ENCODE measurements around the gene PWWP2B.

Gene PWWP2B

DNA sequence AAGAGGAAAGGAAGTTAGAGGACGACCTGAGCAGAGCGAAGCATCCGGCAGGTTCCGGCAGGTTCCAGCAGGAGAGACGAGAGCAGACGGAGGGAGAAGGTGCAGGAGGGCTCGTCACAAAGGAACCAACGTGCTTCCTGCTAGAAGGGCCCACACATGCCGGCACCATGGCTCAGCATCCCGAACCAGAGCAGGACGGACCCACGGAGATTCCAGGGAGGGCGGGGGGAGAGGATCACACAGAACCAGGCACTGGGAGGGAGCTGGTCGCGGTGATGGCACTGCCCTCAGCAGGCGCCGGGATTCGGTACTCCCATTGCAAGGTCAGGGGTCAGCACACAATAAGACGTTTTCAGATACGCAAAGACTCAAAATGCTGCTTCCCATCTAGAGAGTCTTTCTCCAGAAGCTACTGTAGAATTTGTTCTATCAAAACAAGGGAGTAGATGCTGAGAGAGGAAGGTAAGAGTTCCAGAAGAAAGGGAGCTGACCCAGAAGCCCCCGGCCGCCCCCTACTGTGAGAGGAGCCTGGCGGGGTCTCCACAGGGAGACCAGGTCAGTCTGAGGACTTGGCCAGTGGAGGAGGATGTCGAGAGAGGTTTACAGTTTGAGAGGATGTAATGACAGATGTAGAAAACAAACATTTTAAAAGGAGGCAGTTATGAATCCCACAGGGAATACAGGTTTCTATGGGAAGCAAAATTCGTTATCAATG, 23.6 kb upstream of the PWWP2B start:
- TF ChIP-seq, protein P1, sequence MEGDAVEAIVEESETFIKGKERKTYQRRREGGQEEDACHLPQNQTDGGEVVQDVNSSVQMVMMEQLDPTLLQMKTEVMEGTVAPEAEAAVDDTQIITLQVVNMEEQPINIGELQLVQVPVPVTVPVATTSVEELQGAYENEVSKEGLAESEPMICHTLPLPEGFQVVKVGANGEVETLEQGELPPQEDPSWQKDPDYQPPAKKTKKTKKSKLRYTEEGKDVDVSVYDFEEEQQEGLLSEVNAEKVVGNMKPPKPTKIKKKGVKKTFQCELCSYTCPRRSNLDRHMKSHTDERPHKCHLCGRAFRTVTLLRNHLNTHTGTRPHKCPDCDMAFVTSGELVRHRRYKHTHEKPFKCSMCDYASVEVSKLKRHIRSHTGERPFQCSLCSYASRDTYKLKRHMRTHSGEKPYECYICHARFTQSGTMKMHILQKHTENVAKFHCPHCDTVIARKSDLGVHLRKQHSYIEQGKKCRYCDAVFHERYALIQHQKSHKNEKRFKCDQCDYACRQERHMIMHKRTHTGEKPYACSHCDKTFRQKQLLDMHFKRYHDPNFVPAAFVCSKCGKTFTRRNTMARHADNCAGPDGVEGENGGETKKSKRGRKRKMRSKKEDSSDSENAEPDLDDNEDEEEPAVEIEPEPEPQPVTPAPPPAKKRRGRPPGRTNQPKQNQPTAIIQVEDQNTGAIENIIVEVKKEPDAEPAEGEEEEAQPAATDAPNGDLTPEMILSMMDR (IDR thresholded peaks at IDR 0.05; ENCODE audit: extremely low read depth, insufficient read depth, missing control alignments) = no peak
- no peak for DNase-seq (ENCODE audit: low spot score)
- in situ Hi-C loops (cut with MboI; ENCODE audit: low pct_unique_long_range_greater_than_20kb, low sequenced_read_pairs, unreplicated experiment) = no loop called here

DNA sequence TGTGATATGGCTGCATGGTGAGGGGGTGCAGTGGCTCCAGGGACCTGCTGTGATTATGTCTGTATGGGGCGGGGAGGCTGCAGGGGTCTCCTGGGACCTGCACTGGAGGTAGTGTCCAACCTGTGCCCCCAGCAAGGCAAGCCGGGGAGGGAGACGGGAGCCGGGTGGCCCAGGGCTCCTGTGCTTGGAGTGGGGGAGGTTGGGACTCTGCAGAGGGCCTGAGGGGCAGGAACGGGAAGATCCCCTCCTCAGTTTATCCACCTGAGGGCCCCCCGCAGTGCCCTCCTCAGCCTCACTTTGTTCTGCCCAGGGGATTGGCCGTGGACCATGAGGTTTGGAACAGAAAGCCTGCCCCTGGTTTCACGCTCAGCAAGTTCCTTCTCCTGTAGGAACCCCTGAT, 22.8 kb upstream of the PWWP2B start:
- TF ChIP-seq, protein P1 (IDR thresholded peaks at IDR 0.05; ENCODE audit: extremely low read depth, insufficient read depth, missing control alignments) = no peak
- DNase-seq (ENCODE audit: low spot score) = no peak
- in situ Hi-C loops (cut with MboI; ENCODE audit: low pct_unique_long_range_greater_than_20kb, low sequenced_read_pairs, unreplicated experiment) = no loop called here

DNA sequence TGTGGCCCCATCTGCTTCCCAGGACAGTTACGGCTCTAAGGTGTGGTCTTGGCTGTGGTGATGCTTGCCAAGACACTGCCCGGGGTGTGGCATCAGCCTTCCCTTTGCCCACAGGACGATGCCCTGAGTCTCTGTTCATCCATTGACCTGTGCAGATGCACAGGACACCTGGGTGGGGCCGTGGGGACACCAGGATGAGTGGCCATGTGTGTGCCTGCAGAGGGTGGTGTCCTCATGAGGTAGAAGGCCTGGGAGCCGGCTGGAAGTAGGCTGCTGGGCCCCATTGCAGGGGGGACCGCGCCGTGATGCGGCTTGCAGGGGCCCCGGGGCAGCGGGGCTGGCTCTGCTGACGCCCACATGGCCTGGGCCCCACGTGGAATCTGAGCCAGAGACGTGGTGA, 22.4 kb upstream of the PWWP2B start:
- in situ Hi-C loops (cut with MboI; ENCODE audit: low pct_unique_long_range_greater_than_20kb, low sequenced_read_pairs, unreplicated experiment) = no loop called here
- DNase-seq (ENCODE audit: low spot score) = no peak

DNA sequence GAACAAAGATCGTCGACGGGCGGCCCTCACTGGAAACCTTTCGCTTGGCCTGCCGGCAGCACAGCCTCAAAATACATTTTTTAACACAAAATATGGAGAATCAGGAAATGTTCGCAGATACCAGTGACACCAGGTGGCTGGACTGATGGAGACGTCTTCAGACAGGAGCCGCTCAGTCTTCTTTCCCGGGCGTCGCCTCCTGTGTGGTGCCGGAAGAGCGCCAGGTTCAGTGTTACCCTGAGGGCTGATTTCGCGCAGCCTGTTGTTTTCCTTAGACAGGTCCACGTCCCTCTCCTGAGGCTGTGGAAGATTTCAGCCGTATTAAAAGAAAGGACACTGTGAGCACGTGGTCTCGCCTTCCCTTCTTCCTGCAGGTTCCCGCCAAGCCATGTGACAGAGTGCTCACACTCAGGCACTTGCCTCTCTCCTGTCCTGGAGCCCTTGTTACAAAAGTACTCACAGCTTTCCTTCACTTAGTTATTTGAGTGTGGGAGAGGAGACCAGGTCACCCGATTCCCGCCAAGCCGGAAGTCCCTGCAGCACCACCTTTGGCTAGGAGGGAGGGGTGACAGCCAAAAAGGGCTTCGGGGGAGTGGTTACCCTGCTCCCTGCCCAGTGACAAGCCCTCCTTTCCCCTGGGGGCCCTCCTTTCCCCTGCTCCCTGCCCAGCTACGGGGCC, 21.7 kb upstream of the PWWP2B start:
- TF ChIP-seq, protein P1 (IDR thresholded peaks at IDR 0.05; ENCODE audit: extremely low read depth, insufficient read depth, missing control alignments) = no peak
- in situ Hi-C loops (cut with MboI; ENCODE audit: low pct_unique_long_range_greater_than_20kb, low sequenced_read_pairs, unreplicated experiment) = no loop called here
- DNase-seq (ENCODE audit: low spot score) = no peak

More for the DNA sequence above, 22.4 kb upstream of the PWWP2B start:
- TF ChIP-seq, protein P1 (IDR thresholded peaks at IDR 0.05; ENCODE audit: extremely low read depth, insufficient read depth, missing control alignments) = no peak

DNA sequence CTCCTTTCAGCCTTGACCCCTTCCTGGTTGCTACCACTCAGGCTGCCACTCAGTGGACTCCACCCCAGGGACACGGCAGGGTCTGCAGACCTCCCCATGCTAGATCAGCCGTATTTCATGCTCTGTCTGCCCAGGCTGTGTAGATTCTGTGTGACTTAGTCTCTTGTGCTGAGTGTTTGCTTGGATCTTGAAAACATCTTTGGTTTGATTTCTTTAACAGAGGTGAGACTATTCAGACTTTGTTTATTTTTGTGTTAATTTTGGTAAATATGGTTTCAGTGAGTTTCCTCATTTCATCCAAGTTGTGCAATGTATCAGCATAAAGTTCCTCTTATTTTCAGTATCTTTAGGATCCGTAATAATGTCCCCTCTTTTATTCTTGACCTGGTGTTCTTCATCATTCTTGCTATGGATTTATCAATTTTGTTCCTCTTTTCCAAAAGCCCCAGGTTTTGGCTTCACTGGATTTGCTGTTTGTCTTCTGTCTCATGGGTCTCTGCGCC, 21.2 kb upstream of the PWWP2B start:
- no peak for DNase-seq (ENCODE audit: low spot score)
- TF ChIP-seq, protein P1 (IDR thresholded peaks at IDR 0.05; ENCODE audit: extremely low read depth, insufficient read depth, missing control alignments) = no peak
- in situ Hi-C loops (cut with MboI; ENCODE audit: low pct_unique_long_range_greater_than_20kb, low sequenced_read_pairs, unreplicated experiment) = no loop called here

DNA sequence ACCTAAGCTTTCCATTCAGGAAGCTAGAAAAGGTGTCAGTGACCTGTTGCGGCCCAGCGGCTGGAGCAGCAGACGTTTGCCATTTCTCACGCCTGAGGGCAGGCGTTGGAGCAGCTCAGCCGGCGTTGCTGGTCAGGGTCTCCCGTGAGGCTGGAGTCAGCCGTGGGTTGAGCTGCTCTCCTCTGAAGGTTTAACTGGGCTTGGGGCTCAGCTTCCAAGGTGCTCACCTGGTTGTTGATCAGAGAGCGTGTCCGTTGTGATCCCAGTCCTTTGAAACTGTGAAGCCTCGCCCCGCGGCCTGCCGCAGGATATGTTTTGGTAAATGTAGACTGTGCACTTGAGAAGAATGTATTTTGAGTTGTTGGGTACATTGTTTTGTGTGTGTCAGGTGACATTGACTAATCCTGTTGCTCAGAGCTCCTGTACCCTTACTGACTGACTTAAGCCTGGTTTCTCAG, 20.6 kb upstream of the PWWP2B start:
- in situ Hi-C loops (cut with MboI; ENCODE audit: low pct_unique_long_range_greater_than_20kb, low sequenced_read_pairs, unreplicated experiment) = no loop called here
- no peak for DNase-seq (ENCODE audit: low spot score)
- TF ChIP-seq, protein P1 (IDR thresholded peaks at IDR 0.05; ENCODE audit: extremely low read depth, insufficient read depth, missing control alignments) = no peak

Measured in GM13977 (cell line).